HCT116 (cell line): ENCODE measurements around the gene COL18A1. TPM values are rescaled to one million over a fixed set of nuclear protein-coding genes. Genes with fewer than 3 reads are reported as not detected.

Experiments used
- ATAC-seq: fragments of 200-7000 bp; cut with Tn5 transposase; 2 replicates; pipeline ENCODE4 v1.9.1; 2020; ENCODE audit warnings: mild to moderate bottlenecking, moderate library complexity
- BruUV-seq: library from RNA; stranded (reverse); fragments of 400-500 nt; replicated peaks from 2 replicates; lab custom pipeline; 2021; lab: Mats Ljungman, UMichigan
- CTCF ChIA-PET: fragments of 300-600 bp; sonication (Branson Sonifier 250); formaldehyde crosslinking; loops from one replicate; lab custom pipeline; 2021; ENCODE audit warnings: antibody characterized with exemption; lab: Charles Lee
- POLR2A ChIA-PET: fragments of 300-600, 350-600 bp; sonication (Branson Sonifier 250); formaldehyde crosslinking; loops from one replicate; lab custom pipeline; 2021; ENCODE audit warnings: antibody characterized with exemption; lab: Charles Lee
- RAD21 ChIA-PET, 2 experiments: fragments of 300-600 bp; sonication (Branson Sonifier 250); formaldehyde crosslinking; loops; one replicate each; lab custom pipeline; 2023; ENCODE audit warnings: low total read pairs in 2 of 2; ENCODE audit not compliant: uncharacterized antibody in 2 of 2, unreplicated experiment in 2 of 2, low non-redundant PET in 1 of 2; lab: Charles Lee
- DNase-seq: peaks from one replicate; pipeline ENCODE4 v3.0.0-alpha.2; 2010; ENCODE audit warnings: low read depth, low spot score
- H2AFZ ChIP-seq: fragments of 200-600 bp; shearing (Covaris generic), sonication (generic); 2 replicates; pipeline ENCODE4 v1.6.1; 2017; ENCODE audit warnings: low read depth, mixed run types, mixed read lengths, antibody characterized with exemption, low read length; ENCODE audit not compliant: poor library complexity, severe bottlenecking
- H3K27ac ChIP-seq: 2 replicates; pipeline ENCODE4 v1.5.1; 2012; ENCODE audit warnings: low read depth, low read length
- H3K27me3 ChIP-seq: fragments of 200-600 bp; sonication (generic); 2 replicates; pipeline ENCODE4 v1.6.1; 2016; ENCODE audit warnings: mixed run types, low read length, mixed read lengths; ENCODE audit not compliant: insufficient read depth
- H3K36me3 ChIP-seq, 2 experiments: fragments of 200-500 bp in 1 of 2; fragments of 200-600 bp in 1 of 2; sonication (Bioruptor generic) in 1 of 2; sonication (generic) in 1 of 2; 2 replicates each; pipeline versions ENCODE4 v1.5.1 to v1.6.1; 2014 to 2016; ENCODE audit warnings: low read length in 2 of 2, inconsistent platforms in 1 of 2, mixed read lengths in 1 of 2, mixed run types in 1 of 2; ENCODE audit not compliant: insufficient read depth in 2 of 2, control insufficient read depth in 1 of 2
- H3K4me1 ChIP-seq, 2 experiments: fragments of 200-600 bp in 1 of 2; sonication (generic) in 1 of 2; 2 replicates each; pipeline versions ENCODE4 v1.5.1 to v1.6.1; 2012 to 2017; ENCODE audit warnings: low read length in 2 of 2, inconsistent platforms in 1 of 2, mild to moderate bottlenecking in 1 of 2, mixed read lengths in 1 of 2, mixed run types in 1 of 2, moderate library complexity in 1 of 2; ENCODE audit not compliant: insufficient read depth in 2 of 2, control insufficient read depth in 1 of 2
- H3K4me2 ChIP-seq: fragments of 200-600 bp; sonication (generic); 2 replicates; pipeline ENCODE4 v1.6.1; 2017; ENCODE audit warnings: mixed run types, low read length, mixed read lengths
- H3K4me3 ChIP-seq, 2 experiments: fragments of 200-600 bp in 1 of 2; sonication (generic) in 1 of 2; replicated peaks in 1 of 2; 2 replicates each; pipeline ENCODE4 v1.5.1; 2011 to 2016; ENCODE audit warnings: low read length in 2 of 2, control low read depth in 1 of 2, low read depth in 1 of 2, mild to moderate bottlenecking in 1 of 2, mixed read lengths in 1 of 2, mixed run types in 1 of 2
- H3K79me2 ChIP-seq: fragments of 200-600 bp; sonication (generic); 2 replicates; pipeline ENCODE4 v1.6.1; 2017; ENCODE audit warnings: mild to moderate bottlenecking, mixed run types, low read length, moderate library complexity, mixed read lengths; ENCODE audit not compliant: insufficient read depth
- H3K9ac ChIP-seq: fragments of 200-600 bp; sonication (generic); 2 replicates; pipeline ENCODE4 v1.6.1; 2016; ENCODE audit warnings: low read length, mixed read lengths
- H3K9me2 ChIP-seq: fragments of 200-600 bp; sonication (generic), shearing (Covaris generic); 2 replicates; pipeline ENCODE4 v1.6.1; 2017; ENCODE audit warnings: mixed run types, mild to moderate bottlenecking, moderate library complexity; ENCODE audit not compliant: insufficient read depth
- H3K9me3 ChIP-seq, 2 experiments: fragments of 200-500 bp in 1 of 2; fragments of 200-600 bp in 1 of 2; sonication (Bioruptor generic) in 1 of 2; sonication (generic) in 1 of 2; 2 replicates each; pipeline ENCODE4 v1.6.1; 2014 to 2017; ENCODE audit warnings: low read length in 2 of 2, mixed read lengths in 2 of 2, inconsistent platforms in 1 of 2, low read depth in 1 of 2, mild to moderate bottlenecking in 1 of 2, mixed run types in 1 of 2, moderate library complexity in 1 of 2; ENCODE audit not compliant: control insufficient read depth in 1 of 2, insufficient read depth in 1 of 2
- H4K20me1 ChIP-seq: fragments of 200-600 bp; sonication (generic), shearing (Covaris generic); 2 replicates; pipeline ENCODE4 v1.6.1; 2017; ENCODE audit warnings: mixed run types, mild to moderate bottlenecking, moderate library complexity; ENCODE audit not compliant: insufficient read depth
- ATF3 ChIP-seq: IDR thresholded peaks from 2 replicates; pipeline ENCODE4 v1.6.1; 2012
- CBX3 ChIP-seq: IDR thresholded peaks from 2 replicates; pipeline ENCODE4 v1.6.1; 2012; ENCODE audit warnings: low read depth
- CEBPB ChIP-seq: IDR thresholded peaks from 2 replicates; pipeline ENCODE4 v1.6.1; 2012; ENCODE audit warnings: low read depth
- EGR1 ChIP-seq: IDR thresholded peaks from 2 replicates; pipeline ENCODE4 v1.6.1; 2012; ENCODE audit warnings: low read depth
- EZH2phosphoT487 ChIP-seq: fragments of 200-600 bp; IDR thresholded peaks from 2 replicates; pipeline ENCODE4 v1.6.1; 2018; ENCODE audit warnings: antibody characterized with exemption, borderline replicate concordance
- JUND ChIP-seq: IDR thresholded peaks from 2 replicates; pipeline ENCODE4 v1.6.1; 2012
- POLR2A ChIP-seq: IDR thresholded peaks from 2 replicates; pipeline ENCODE4 v1.7.0; 2011; ENCODE audit warnings: borderline replicate concordance; ENCODE audit not compliant: insufficient read depth, insufficient read length; ENCODE audit errors: extremely low read depth
- POLR2AphosphoS5 ChIP-seq: IDR thresholded peaks from 2 replicates; pipeline ENCODE4 v1.6.1; 2011; ENCODE audit warnings: mild to moderate bottlenecking, low read depth, low read length, moderate library complexity
- RAD21 ChIP-seq: IDR thresholded peaks from 2 replicates; pipeline ENCODE4 v1.6.1; 2012; ENCODE audit warnings: low read depth, mild to moderate bottlenecking
- REST ChIP-seq: IDR thresholded peaks from 2 replicates; pipeline ENCODE4 v1.6.1; 2012; ENCODE audit warnings: low read depth
- SIN3A ChIP-seq: IDR thresholded peaks from 2 replicates; pipeline ENCODE4 v1.6.1; 2012; ENCODE audit warnings: low read depth
- SRF ChIP-seq: IDR thresholded peaks from 2 replicates; pipeline ENCODE4 v1.6.1; 2012; ENCODE audit warnings: low read depth
- YY1 ChIP-seq: IDR thresholded peaks from 2 replicates; pipeline ENCODE4 v1.6.1; 2011; ENCODE audit warnings: low read length, low read depth, moderate library complexity, mild to moderate bottlenecking; ENCODE audit not compliant: insufficient replicate concordance; ENCODE audit errors: extremely low read depth
- ZFX ChIP-seq: fragments of 450-650 bp; IDR thresholded peaks from 2 replicates; pipeline ENCODE4 v1.6.1; 2017
- ZNF274 ChIP-seq: fragments of 200-500 bp; sonication (Bioruptor generic); IDR thresholded peaks from 2 replicates; pipeline ENCODE4 v1.6.1; 2014; ENCODE audit warnings: mild to moderate bottlenecking, low read depth, low read length, inconsistent platforms
- intact Hi-C: fragments of 100-400 bp; cut with micrococcal nuclease; formaldehyde crosslinking; loops from 2 replicates; pipeline ENCODE4 v1.10.0; 2022
- total RNA-seq: library from RNA; stranded (reverse); gene quantifications from one replicate; pipeline ENCODE4 v1.2.1, GENCODE V29; 2021; ENCODE audit not compliant: unreplicated experiment
- TF ChIP-seq, protein P1 (sequence below), 3 experiments: fragments of 200-600 bp in 1 of 3; sonication (generic) in 1 of 3; IDR thresholded peaks in 2 of 3; conservative IDR thresholded peaks in 1 of 3; 2 replicates each; pipeline ENCODE4 v1.5.1; 2012 to 2017; ENCODE audit warnings: low read depth in 2 of 3, low read length in 2 of 3, antibody characterized with exemption in 1 of 3, borderline replicate concordance in 1 of 3, control low read depth in 1 of 3, mild to moderate bottlenecking in 1 of 3, mixed read lengths in 1 of 3, mixed run types in 1 of 3, moderate library complexity in 1 of 3; ENCODE audit not compliant: insufficient read depth in 1 of 3

Gene COL18A1
- total RNA-seq, 1 experiment from 2014 or later, result 59.5 TPM

DNA sequence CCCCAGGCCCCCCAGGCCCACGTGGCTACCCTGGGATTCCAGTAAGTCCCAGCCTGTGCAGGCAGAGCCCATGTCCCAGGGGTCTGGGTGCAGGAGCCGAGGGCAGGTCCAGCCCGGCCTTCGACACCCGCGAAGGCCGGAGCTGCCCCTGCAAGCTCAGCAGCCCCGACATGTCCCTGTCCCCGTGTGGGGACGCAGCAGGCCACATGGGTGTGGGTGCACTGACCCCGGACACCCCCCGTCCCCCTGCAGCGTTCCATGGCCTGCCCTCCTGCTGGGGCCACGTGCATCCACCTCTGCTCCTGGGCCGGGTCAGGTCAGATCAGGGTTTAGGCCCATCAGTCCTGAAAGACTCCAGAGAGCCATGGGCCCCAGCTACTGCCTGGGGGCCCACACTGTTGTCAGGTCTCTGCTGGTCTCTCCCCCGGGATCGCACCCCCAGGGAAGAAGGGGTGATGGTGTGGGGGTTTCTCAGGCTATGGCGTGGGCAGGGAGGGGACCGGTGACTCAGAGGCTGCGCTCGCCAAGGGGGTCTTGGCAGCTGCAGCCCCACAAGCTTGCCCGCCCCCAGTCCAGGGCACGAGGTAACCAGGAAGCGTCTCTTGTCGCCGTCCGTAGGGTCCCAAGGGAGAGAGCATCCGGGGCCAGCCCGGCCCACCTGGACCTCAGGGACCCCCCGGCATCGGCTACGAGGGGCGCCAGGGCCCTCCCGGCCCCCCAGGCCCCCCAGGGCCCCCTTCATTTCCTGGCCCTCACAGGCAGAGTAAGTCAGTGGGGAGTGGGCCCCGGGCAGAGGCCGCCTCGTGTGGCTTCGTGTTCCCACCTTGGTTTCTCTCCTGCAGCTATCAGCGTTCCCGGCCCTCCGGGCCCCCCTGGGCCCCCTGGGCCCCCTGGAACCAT is 99.8 kb downstream of the COL18A1 start:
- CTCF ChIA-PET, result no interaction called here
- no peak for ATAC-seq

More for the DNA sequence above, 99.8 kb downstream of the COL18A1 start:
- TF ChIP-seq RAD21 (no peak), ATF3 (no peak), EZH2phosphoT487 (no peak), POLR2AphosphoS5 (no peak), EGR1 (no peak), JUND (no peak), ZFX (no peak), SIN3A (no peak), ZNF274 (no peak), CEBPB (no peak), SRF (no peak), CBX3 (no peak), YY1 (no peak), POLR2A (no peak), REST (no peak)
- TF ChIP-seq, protein P1, sequence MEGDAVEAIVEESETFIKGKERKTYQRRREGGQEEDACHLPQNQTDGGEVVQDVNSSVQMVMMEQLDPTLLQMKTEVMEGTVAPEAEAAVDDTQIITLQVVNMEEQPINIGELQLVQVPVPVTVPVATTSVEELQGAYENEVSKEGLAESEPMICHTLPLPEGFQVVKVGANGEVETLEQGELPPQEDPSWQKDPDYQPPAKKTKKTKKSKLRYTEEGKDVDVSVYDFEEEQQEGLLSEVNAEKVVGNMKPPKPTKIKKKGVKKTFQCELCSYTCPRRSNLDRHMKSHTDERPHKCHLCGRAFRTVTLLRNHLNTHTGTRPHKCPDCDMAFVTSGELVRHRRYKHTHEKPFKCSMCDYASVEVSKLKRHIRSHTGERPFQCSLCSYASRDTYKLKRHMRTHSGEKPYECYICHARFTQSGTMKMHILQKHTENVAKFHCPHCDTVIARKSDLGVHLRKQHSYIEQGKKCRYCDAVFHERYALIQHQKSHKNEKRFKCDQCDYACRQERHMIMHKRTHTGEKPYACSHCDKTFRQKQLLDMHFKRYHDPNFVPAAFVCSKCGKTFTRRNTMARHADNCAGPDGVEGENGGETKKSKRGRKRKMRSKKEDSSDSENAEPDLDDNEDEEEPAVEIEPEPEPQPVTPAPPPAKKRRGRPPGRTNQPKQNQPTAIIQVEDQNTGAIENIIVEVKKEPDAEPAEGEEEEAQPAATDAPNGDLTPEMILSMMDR (IDR thresholded peaks at IDR 0.05 in 2 of 3, conservative IDR thresholded peaks at IDR 0.05 in 1 of 3; ENCODE audit: borderline replicate concordance in 1 of 3, insufficient read depth in 1 of 3, low read depth in 2 of 3, low read length in 2 of 3), result no peak
- no TSS peak for BruUV-seq
- Histone ChIP-seq H3K9ac (no peak overlapping the region), H3K4me3 (no peak overlapping the region), H3K9me2 (no peaks in the 10 kb centered on the region), H3K4me2 (no peak overlapping the region), H3K79me2 (no peaks in the 10 kb centered on the region), H3K36me3 (no peaks in the 10 kb centered on the region), H3K27ac (no peak overlapping the region), H3K9me3 (no peaks in the 10 kb centered on the region), H3K4me1 (no peaks in the 10 kb centered on the region; a peak in 1 of 4 replicates), H4K20me1 (no peaks in the 10 kb centered on the region), H3K27me3 (no peaks in the 10 kb centered on the region), H2AFZ (no peak overlapping the region)
- POLR2A ChIA-PET, result no interaction called here
- intact Hi-C loops, result no loop called here
- RAD21 ChIA-PET, result no interaction called here
- no peak for DNase-seq
